Cerebellar cortex (tissue), 1 donor: ENCODE measurements around the gene CCL11.

Experiments
- DNase-seq: peaks from one replicate; pipeline ENCODE4 v3.0.0-alpha.2; 2015; ENCODE audit warnings: low spot score

Gene CCL11

DNA sequence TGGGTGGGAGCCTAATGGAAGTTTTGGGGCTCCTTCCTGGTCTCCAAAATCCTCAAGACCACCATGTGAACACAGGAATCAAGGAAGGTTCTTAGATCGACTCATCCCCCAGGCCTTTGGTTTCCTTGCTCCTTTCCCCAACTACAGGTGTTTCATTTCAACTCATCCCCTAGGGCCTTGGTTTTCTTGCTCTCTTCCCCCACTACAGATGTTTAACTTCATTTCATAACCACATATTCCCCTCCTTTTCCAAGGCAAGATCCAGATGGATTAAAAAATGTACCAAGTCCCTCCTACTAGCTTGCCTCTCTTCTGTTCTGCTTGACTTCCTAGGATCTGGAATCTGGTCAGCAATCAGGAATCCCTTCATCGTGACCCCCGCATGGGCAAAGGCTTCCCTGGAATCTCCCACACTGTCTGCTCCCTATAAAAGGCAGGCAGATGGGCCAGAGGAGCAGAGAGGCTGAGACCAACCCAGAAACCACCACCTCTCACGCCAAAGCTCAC lies at the start of gene CCL11:
TSS of gene CCL11 (plus strand) at position 457 of the 507 bp plus-strand sequence. CDS start 67 bp downstream, outside the sequence.
- no peak for DNase-seq

DNA sequence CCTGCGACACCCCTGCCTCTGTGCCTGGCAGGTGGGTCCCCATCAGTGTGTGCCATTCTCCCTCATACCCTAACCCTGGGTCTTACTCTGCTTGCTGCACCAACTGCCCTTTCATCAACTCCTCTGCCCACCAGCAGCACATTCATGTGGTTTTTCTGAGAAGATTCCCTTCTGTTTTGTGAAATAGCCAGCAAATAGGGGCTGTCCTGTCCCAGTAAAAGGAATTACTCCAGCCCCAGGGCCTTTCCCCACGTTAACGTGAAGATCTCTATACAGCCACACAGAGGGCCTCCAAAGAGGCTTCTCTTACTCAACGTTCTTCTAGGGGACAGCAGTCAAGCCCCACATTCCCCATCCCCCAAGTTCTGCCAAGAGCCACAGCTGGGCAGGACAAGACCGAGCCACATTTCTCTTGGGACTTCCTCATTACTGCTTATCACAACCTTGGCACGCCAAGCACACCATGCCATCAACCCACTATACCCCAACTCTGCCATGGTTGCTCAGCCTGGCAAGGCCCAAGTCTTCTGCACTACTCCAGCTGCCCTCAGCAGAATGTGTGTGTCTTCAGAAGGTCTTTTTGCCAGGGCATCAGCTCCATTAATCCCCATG lies 49.2 kb upstream of the CCL11 start:
- DNase-seq: no peak

DNA sequence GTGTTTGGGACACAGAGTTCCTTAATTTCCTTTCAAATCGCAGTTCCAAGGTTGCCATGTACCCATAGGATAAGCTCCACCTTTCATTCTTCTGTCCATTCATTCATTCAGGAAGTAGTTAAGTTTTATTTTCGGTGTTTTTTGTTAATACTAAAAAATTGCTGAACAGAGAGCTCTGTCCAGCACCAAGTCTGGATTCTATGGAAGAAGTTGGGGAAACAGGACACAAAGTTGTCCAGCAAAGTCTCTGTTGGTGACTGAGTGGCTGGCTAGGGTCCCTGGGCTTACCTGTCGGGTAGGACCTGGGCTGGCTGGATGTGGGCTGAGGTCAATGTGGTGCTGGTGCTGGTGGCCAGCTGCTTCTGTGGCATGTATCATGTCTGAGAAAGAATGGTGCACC lies 48.1 kb upstream of the CCL11 start:
- DNase-seq: no peak

DNA sequence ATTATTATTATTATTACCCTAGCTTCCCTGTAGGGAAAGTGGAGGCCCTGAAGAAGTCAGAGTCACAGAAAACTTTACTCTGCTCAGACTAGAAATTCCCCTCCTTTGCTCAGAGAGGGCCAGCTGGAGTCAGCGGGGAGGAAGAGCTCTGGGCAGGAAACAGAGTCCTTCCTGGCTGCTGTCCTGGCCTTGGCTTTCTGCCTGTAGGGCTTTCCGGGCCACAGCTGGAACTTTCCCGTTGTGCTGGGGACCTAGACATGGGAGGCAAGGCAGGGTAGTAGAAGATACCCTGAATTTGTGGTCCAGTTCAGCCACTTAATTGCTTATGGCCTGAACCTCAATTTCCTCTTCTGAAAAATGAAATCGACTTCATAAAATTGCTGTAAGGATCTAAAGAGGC lies 44.5 kb upstream of the CCL11 start:
- peak; percentile 4 for DNase-seq

DNA sequence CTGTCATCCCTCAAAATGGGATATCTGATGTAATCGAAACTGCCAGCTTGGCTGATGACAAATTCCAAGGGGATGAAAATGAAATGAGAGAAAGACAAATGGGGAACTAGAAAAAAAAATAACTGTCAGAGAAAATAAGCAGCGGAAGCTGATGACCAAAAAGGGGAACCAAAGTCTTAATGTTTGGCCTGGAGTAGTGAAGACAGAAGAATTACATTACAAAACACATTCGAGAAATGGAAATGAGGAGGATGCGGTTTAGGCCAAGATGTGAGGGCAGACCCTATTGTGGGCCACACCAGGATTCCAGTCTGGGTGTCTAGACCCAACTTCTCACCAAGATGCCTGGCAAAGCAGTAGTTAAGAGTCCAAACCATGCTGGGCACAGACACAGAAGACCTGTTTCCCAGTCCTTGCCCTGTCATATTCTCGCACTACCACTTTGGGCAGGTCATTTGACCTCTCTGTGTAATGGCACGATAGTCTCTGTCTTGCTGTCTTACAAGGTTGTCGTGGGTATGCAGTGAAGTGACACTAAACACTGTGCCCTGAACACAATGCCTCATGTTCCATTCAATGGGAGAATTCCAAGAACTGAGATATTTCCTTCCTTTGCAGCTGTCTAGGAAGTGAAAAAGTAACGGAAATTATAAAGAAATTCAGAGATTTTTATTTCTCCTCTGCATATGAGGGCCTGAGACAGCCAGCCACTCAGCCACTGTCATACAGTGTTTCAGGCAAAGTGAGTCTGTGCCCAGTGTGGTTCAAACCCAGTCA lies 42.8 kb upstream of the CCL11 start:
- DNase-seq: no peak

GRCh38 chr17:34243364-34244320 lies 41.9 kb upstream of the CCL11 start:
- DNase-seq: no peak

DNA sequence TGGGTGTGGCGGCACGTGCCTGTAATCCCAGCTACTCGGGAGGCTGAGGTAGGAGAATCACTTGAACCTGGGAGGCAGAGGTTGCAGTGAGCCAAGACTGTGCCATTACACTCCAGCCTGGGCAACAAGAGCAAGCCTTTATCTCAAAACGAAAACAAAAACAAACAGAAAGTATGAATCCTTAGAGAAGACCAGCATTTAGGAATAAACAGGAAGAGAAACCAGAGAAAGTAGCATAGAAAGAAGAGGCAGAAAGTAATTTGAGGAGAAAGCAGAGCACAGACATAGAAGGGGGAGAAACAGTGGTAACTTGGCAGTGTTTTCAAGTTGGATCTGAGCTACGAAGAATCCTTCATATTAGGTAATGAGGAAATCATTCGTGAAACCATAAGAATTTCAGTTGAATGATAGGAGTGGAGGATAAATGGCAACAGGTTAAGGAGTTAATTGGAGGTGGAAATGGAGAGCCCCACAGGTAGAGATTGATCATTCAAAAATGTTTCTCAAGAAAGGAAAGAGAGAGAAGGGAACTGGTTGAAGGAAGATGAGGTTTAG lies 40.1 kb upstream of the CCL11 start:
- DNase-seq: no peak

DNA sequence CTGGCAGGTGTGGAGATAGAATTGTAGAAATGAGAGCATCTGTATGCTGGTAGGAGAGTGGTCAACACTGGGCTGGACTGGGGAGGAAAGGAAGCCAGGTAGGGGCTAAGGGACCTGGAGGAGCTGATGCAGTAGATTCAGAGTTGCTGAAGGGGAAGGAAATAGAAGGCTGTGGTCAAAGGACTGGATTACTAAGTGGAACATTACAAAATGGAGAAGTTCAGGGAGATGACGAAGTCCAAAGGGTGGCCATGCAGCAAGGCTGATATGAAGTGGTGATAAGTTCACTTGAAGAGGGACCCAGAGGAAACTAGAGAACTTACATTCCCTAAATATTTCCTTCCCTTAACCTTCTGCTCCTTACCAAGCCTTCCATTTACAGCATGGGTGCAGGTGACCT lies 39.1 kb upstream of the CCL11 start:
- no peak for DNase-seq

GRCh38 chr17:34246881-34247280 lies 38.7 kb upstream of the CCL11 start:
- DNase-seq: no peak

DNA sequence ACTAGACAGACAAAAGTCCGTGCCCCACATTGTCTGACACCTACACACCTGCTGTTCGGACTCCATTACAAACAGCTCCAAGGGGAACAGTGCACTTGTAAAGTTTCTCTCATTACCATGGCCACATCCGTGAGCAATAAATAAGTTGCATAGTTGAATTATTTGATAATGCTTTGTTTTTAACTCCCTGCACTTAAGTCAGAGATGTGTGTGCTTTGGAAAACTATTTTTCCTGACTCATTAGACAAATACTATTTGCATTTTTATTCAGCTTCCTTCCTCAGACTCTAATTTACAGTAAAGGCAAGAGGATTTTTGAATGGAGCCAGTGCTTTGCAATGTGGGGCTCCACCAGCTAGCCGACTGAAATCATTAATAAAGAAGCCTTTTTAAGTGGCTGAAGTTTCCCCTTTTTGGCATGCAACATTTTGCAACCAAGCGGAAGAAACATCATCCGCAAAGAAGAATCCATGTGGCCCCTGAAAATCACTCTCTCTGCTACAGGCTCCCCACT lies 37.0 kb upstream of the CCL11 start:
- no peak for DNase-seq

DNA sequence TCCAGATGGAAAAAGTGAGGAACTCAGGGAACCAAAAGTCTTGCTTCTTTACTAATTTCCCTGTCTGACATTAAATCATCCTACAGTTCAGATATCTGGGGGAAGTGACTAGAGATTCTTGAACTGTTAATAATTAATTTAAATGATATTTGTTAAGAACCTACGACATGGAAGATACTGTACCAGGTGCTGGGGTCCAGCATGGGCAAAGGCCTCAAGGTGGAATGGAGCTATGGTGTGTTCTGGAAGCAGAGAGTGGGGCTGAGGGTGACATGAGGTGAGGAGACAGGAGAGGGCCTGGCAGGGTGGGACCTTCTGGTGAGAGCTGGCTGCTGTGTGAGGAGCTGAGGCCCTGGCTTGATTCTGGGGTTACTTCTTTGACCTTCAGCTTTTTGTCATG lies 36.5 kb upstream of the CCL11 start:
- DNase-seq: no peak

GRCh38 chr17:34249478-34249877 lies 36.1 kb upstream of the CCL11 start:
- no peak for DNase-seq

DNA sequence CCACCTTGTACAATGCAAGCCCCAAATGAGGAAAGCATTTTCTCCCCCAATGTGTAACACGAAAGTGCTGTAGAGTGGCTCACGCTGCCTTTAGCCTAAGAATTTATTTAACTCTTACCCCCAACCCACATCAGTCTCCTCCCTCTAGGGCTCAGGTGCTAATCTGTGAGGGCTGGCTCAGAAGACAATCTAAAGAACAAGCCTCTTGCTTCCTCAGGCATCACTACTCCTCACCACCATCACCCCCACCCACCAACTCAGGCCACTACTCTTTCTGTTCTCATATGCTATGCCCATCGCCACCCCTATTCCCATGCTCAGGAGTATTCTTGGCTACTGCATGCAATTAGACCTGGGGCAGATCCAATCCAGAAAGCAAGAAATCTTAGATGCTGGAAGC lies 34.4 kb upstream of the CCL11 start:
- no peak for DNase-seq

DNA sequence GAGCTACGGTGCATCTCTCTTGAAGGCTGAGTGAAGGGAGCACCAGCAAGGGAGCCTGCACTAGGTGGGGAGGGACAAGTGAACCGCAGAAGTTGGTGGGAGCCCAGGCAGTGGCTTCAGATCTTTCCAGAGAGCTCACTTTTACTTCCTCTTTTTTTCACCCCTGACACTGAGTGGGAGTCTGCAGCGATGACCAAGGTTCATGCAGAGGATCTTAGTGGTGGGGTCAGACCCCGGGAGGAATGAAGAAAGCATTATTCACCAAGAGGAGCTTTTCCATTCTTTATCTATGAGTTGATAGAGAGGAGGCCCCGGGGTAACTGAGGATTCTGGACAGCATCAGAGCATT lies 33.5 kb upstream of the CCL11 start:
- DNase-seq: no peak

DNA sequence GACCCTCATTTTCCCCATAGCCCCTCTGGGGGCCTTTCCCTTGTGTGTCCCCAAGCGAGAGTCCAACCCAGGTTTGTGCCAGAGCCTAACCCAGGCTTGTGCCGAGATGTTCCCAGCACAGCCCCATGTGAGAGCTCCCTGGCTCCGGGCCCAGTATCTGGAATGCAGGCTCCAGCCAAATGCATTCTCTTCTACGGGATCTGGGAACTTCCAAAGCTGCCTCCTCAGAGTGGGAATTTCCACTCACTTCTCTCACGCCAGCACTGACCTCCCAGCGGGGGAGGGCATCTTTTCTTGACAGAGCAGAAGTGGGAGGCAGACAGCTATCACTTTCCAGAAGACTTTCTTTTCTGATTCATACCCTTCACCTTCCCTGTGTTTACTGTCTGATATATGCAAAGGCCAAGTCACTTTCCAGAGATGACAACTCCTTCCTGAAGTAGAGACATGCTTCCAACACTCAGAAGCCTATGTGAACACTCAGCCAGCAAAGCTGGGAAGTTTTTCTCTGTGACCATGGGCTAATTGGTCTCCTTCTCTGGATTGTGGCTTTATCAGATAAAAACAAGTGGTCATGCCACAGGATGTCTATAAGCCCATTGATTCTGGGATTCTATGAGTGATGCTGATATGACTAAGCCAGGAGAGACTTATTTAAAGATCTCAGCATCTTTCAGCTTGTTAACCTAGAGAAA lies 33.0 kb upstream of the CCL11 start:
- DNase-seq: peak; percentile 59

DNA sequence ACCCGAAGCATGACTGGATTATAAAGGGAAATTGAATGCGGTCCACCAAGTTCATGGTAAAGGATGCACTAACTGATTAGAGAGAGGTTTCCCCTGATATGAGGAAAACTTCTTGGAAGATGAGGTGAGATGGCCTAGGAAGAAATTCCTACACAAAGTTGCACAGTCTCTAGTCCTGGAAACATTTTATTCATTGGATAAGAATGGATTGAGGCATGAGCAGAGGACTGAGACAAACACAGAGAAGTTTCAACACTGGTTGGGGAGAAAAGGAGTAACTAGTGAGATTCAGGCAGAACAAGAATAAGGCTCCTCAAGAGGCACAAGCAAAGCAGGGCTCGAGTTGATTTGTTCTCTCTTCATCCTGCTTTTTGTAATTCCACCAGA lies 32.4 kb upstream of the CCL11 start:
- no peak for DNase-seq

- no peak for DNase-seq
These were observed 31.4 kb upstream of the CCL11 start for GRCh38 chr17:34254146-34254545.

- peak; percentile 72 for DNase-seq
These were observed 30.7 kb upstream of the CCL11 start, which contains the start of gene CCL2 for GRCh38 chr17:34254651-34255380. Gene CCL2 (plus strand): TSS chr17:34255285. CDS start chr17:34255350, 65 bp downstream.

GRCh38 chr17:34255381-34255732 lies 30.2 kb upstream of the CCL11 start:
- no peak for DNase-seq

- no peak for DNase-seq
These were observed 29.7 kb upstream of the CCL11 start for GRCh38 chr17:34255841-34256240.
